HepG2 (cell line): Measurements from ENCODE around the gene UQCR11. TPM values are rescaled to one million over a fixed set of nuclear protein-coding genes. Genes with fewer than 3 reads are reported as not detected.
A peak's percentile ranks its signal among the peaks of the same experiment; 100 is the strongest.

Experiments used
- ATF7-NPFF ChIP-seq: sonication (generic); formaldehyde crosslinking; IDR thresholded peaks from 2 replicates; pipeline ENCODE4 v1.8.1; 2023; ENCODE audit warnings: mild to moderate bottlenecking, low read depth, missing genetic modification reagents, moderate library complexity
- ELF1 ChIP-seq: sonication (generic); formaldehyde crosslinking; IDR thresholded peaks from 2 replicates; pipeline ENCODE4 v1.4.0; 2020; ENCODE audit warnings: missing genetic modification reagents
- HNRNPL ChIP-seq: fragments of 200-400 bp; formaldehyde crosslinking; IDR thresholded peaks from 2 replicates; pipeline ENCODE4 v1.6.1; 2017; ENCODE audit warnings: mild to moderate bottlenecking, low read depth, low read length
- HOXA3 ChIP-seq: sonication (generic); formaldehyde crosslinking; IDR thresholded peaks from 2 replicates; pipeline ENCODE4 v1.5.0; 2020; ENCODE audit warnings: missing genetic modification reagents
- LRRFIP1 ChIP-seq: sonication (generic); formaldehyde crosslinking; conservative IDR thresholded peaks from 2 replicates; pipeline ENCODE4 v1.4.0; 2020; ENCODE audit warnings: missing genetic modification reagents
- MNT ChIP-seq: fragments of 450-650 bp; IDR thresholded peaks from 2 replicates; pipeline ENCODE4 v1.6.1; 2016
- NFIB ChIP-seq: sonication (generic); formaldehyde crosslinking; IDR thresholded peaks from 2 replicates; pipeline ENCODE4 v1.9.0; 2021; ENCODE audit warnings: missing genetic modification reagents, mild to moderate bottlenecking, borderline replicate concordance
- PHF20 ChIP-seq: sonication (generic); formaldehyde crosslinking; IDR thresholded peaks from 2 replicates; pipeline ENCODE4 v1.5.0; 2020; ENCODE audit warnings: mild to moderate bottlenecking, missing genetic modification reagents
- PRPF4 ChIP-seq: fragments of 200-400 bp; formaldehyde crosslinking; IDR thresholded peaks from 2 replicates; pipeline ENCODE4 v1.6.1; 2016; ENCODE audit warnings: low read length, low read depth; ENCODE audit not compliant: poor library complexity, severe bottlenecking
- RELA ChIP-seq: sonication (generic); formaldehyde crosslinking; IDR thresholded peaks from 2 replicates; pipeline ENCODE4 v1.4.0; 2020; ENCODE audit warnings: missing genetic modification reagents
- SIN3B ChIP-seq: fragments of 150-350 bp; IDR thresholded peaks from 2 replicates; pipeline ENCODE4 v1.6.1; 2014; ENCODE audit warnings: low read length
- SMAD1 ChIP-seq: sonication (generic); formaldehyde crosslinking; IDR thresholded peaks from 2 replicates; pipeline ENCODE4 v1.4.0; 2020; ENCODE audit warnings: missing genetic modification reagents, low read depth, mild to moderate bottlenecking, borderline replicate concordance
- SMYD3 ChIP-seq: sonication (generic); formaldehyde crosslinking; IDR thresholded peaks from 2 replicates; pipeline ENCODE4 v1.8.1; 2023; ENCODE audit warnings: mild to moderate bottlenecking, missing genetic modification reagents
- XRCC5 ChIP-seq: fragments of 200-400 bp; formaldehyde crosslinking; optimal IDR thresholded peaks from 2 replicates; pipeline ENCODE3; 2017; ENCODE audit warnings: mild to moderate bottlenecking, low read length
- ZFP41 ChIP-seq: sonication (generic); formaldehyde crosslinking; IDR thresholded peaks from 2 replicates; pipeline ENCODE4 v1.4.0; 2020; ENCODE audit warnings: mild to moderate bottlenecking, missing genetic modification reagents, borderline replicate concordance
- ZFYVE20 ChIP-seq: sonication (generic); formaldehyde crosslinking; IDR thresholded peaks from 2 replicates; pipeline ENCODE4 v1.8.0; 2023; ENCODE audit warnings: low read depth, mild to moderate bottlenecking, moderate library complexity, missing genetic modification reagents, borderline replicate concordance
- ZNF589 ChIP-seq: sonication (generic); formaldehyde crosslinking; conservative IDR thresholded peaks from 2 replicates; pipeline ENCODE4 v1.8.0; 2022; ENCODE audit warnings: mild to moderate bottlenecking, moderate library complexity, missing genetic modification reagents
- ZNF598 ChIP-seq: sonication (generic); formaldehyde crosslinking; IDR thresholded peaks from 2 replicates; pipeline ENCODE4 v1.5.1; 2020; ENCODE audit warnings: mild to moderate bottlenecking, missing genetic modification reagents, borderline replicate concordance
- ZNF607 ChIP-seq: sonication (generic); formaldehyde crosslinking; IDR thresholded peaks from 2 replicates; pipeline ENCODE4 v1.5.1; 2020; ENCODE audit warnings: missing genetic modification reagents, mild to moderate bottlenecking, borderline replicate concordance
- ZSCAN29 ChIP-seq: sonication (generic); formaldehyde crosslinking; conservative IDR thresholded peaks from 2 replicates; pipeline ENCODE4 v1.4.0; 2020; ENCODE audit warnings: mild to moderate bottlenecking, missing genetic modification reagents
- polyA plus RNA-seq, 8 experiments: library from polyadenylated mRNA; depleted of rRNA in 3 of 8; stranded (reverse) in 7 of 8; unstranded in 1 of 8; fragments of >200 nt; fragmentation: Illumina TruSeq in 4 of 8; extraction: Trizol in 4 of 8; gene quantifications; 2 replicates each; pipeline versions ENCODE4 v1.2.1 to v1.2.3, GENCODE V29; 2011 to 2016; ENCODE audit warnings: low read depth in 4 of 8, missing spikeins in 1 of 8, mixed read lengths in 1 of 8; ENCODE audit not compliant: insufficient read depth in 1 of 8
- total RNA-seq, 5 experiments: library from RNA; depleted of rRNA; stranded (reverse); fragments of >200 nt; fragmentation: Illumina TruSeq; extraction: Trizol; gene quantifications; 2 replicates each; pipeline ENCODE4 v1.2.3, GENCODE V29; 2016; ENCODE audit warnings: low read depth in 1 of 5
- TF ChIP-seq, protein P1 (sequence below): sonication (generic); formaldehyde crosslinking; IDR thresholded peaks from 2 replicates; pipeline ENCODE4 v1.9.0; 2021; ENCODE audit warnings: missing genetic modification reagents, mild to moderate bottlenecking, borderline replicate concordance
- TF ChIP-seq, protein P2 (sequence below): sonication (generic); formaldehyde crosslinking; IDR thresholded peaks from 2 replicates; pipeline ENCODE4 v1.4.0; 2020; ENCODE audit warnings: missing genetic modification reagents

Gene UQCR11
- total and polyA plus RNA-seq, 2 of the 13 experiments (the other 11 are each of a cell fraction or from before 2014, with no cell fraction given): 125 to 214 TPM

- TF ChIP-seq, protein P1, sequence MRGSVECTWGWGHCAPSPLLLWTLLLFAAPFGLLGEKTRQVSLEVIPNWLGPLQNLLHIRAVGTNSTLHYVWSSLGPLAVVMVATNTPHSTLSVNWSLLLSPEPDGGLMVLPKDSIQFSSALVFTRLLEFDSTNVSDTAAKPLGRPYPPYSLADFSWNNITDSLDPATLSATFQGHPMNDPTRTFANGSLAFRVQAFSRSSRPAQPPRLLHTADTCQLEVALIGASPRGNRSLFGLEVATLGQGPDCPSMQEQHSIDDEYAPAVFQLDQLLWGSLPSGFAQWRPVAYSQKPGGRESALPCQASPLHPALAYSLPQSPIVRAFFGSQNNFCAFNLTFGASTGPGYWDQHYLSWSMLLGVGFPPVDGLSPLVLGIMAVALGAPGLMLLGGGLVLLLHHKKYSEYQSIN (CRISPR knock-in tag): no peak
- peak; percentile 73 for TF ChIP-seq MNT
- peak; percentile 58; the same call in 1 of the 2 replicates for TF ChIP-seq HOXA3
- no peak for TF ChIP-seq PRPF4
- peak; percentile 27; the same call in 1 of the 2 replicates for TF ChIP-seq SMAD1 (CRISPR knock-in tag)
- peak; percentile 47; the same call in 1 of the 2 replicates for TF ChIP-seq ZSCAN29 (CRISPR knock-in tag)
- 0 out of 2 replicates have a peak, but pooled peaks have one; percentile 9 for TF ChIP-seq ZFYVE20 (CRISPR knock-in tag)
- peak; percentile 39; the same call in 1 of the 2 replicates for TF ChIP-seq HNRNPL
- no peak; the same call in 1 of the 2 replicates for TF ChIP-seq ZNF589 (CRISPR knock-in tag)
- TF ChIP-seq ELF1: peak; percentile 82
- TF ChIP-seq ATF7-NPFF (CRISPR knock-in tag): no peak; the same call in 1 of the 2 replicates
- TF ChIP-seq PHF20 (CRISPR knock-in tag): peak; percentile 63
- TF ChIP-seq SIN3B: no peak; the same call in 1 of the 2 replicates
- no peak for TF ChIP-seq RELA
- no peak for TF ChIP-seq SMYD3 (CRISPR knock-in tag)
- no peak for TF ChIP-seq NFIB (CRISPR knock-in tag)
- no peak for TF ChIP-seq ZNF598
- TF ChIP-seq LRRFIP1 (CRISPR knock-in tag): 0 out of 2 replicates have a peak, but pooled peaks have one; percentile 42
- TF ChIP-seq XRCC5: no peak
- TF ChIP-seq ZFP41 (CRISPR knock-in tag): no peak
- 0 out of 2 replicates have a peak, but pooled peaks have one; percentile 19 for TF ChIP-seq ZNF607 (CRISPR knock-in tag)
- TF ChIP-seq, protein P2, sequence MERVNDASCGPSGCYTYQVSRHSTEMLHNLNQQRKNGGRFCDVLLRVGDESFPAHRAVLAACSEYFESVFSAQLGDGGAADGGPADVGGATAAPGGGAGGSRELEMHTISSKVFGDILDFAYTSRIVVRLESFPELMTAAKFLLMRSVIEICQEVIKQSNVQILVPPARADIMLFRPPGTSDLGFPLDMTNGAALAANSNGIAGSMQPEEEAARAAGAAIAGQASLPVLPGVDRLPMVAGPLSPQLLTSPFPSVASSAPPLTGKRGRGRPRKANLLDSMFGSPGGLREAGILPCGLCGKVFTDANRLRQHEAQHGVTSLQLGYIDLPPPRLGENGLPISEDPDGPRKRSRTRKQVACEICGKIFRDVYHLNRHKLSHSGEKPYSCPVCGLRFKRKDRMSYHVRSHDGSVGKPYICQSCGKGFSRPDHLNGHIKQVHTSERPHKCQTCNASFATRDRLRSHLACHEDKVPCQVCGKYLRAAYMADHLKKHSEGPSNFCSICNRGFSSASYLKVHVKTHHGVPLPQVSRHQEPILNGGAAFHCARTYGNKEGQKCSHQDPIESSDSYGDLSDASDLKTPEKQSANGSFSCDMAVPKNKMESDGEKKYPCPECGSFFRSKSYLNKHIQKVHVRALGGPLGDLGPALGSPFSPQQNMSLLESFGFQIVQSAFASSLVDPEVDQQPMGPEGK (CRISPR knock-in tag): peak; percentile 80
These were observed at the start of gene UQCR11 (continued) for GRCh38 chr19:1605236-1606137.
